Measurements from ENCODE around the gene KCNA4.
"Not testable (repeated sequence)": the region's sequence is repeated elsewhere in the genome, so short reads cannot be mapped to it uniquely, and the experiment has no call there.

The KCNA4 gene

DNA sequence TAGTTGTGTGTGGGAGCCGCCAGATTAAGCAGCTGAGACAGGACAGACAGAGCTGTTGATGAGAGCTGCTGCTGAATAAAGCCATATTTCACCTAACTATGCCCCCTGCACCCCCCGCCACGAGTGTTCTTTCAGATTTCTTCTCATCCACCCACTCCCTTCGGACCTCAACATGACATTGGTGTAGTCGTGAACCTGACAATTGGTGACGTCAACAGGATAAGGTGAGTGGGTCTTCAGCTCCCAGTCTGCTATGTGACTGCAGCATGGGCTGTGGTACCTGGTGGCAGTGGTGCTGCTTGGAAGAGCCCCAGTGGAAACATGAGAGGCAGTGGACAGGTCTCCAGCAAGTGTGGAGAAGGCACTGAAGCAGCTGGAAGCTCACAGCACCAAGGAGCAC lies 28.3 kb upstream of the KCNA4 start:
- DNase-seq (ENCODE audit: low read depth): no peak
- no peak for TF ChIP-seq CTCF (IDR thresholded peaks at IDR 0.05; ENCODE audit: low read depth, low read length, missing control alignments)
- H3K4me3 ChIP-seq (ENCODE audit: low read depth, low read length): no peak overlapping the region

DNA sequence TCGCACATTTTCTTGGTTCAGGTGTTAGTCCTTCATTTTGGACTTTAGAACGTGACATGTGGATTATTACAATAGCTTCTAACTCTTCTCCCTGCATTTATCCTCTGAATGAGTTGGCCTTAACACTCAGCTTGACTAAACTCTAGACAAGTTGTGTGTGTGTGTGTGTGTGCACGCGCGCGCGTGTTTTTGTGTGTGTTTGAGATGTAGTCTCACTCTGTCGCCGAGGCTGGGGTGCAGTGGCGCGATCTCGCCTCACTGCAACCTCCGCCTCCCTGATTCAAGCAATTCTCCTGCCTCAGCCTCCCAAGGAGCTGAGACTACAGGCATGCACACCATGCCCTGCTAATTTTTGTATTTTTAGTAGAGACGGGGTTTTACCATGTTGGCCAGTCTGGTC lies 24.3 kb upstream of the KCNA4 start:
- H3K4me3 ChIP-seq (ENCODE audit: low read depth, low read length): no peak overlapping the region
- no peak for TF ChIP-seq CTCF (IDR thresholded peaks at IDR 0.05; ENCODE audit: low read depth, low read length, missing control alignments)
- DNase-seq (ENCODE audit: low read depth): no peak

GRCh38 chr11:30034746-30035145 lies 17.9 kb upstream of the KCNA4 start:
- not testable (repeated sequence) for H3K4me3 ChIP-seq (ENCODE audit: low read depth, low read length); DNase-seq (ENCODE audit: low read depth)

DNA sequence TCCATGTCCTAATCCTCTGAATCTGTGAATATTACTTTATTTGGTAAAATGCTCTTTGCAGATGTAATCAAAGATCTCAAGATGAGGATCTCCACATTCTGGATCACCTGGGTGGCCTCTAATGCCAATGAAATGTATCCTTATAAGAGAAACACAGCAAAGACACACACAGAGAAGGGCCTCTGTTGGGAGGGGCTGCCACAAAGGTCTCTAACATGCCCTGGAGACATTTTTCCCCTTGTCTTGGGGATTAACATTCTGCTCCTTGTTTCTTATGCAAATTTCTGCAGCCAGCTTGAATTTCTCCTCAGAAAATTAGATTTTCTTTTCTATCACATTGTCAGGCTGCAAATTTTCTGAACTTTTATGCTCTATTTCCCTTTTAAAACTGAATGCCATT lies 17.3 kb upstream of the KCNA4 start:
- not testable (repeated sequence) for DNase-seq (ENCODE audit: low read depth); H3K4me3 ChIP-seq (ENCODE audit: low read depth, low read length)

GRCh38 chr11:30025396-30026139 lies 8.7 kb upstream of the KCNA4 start:
- no peak overlapping the region for H3K4me3 ChIP-seq (ENCODE audit: low read depth, low read length)
- TF ChIP-seq CTCF (IDR thresholded peaks at IDR 0.05; ENCODE audit: low read depth, low read length, missing control alignments): no peak
- no peak for DNase-seq (ENCODE audit: low read depth)

DNA sequence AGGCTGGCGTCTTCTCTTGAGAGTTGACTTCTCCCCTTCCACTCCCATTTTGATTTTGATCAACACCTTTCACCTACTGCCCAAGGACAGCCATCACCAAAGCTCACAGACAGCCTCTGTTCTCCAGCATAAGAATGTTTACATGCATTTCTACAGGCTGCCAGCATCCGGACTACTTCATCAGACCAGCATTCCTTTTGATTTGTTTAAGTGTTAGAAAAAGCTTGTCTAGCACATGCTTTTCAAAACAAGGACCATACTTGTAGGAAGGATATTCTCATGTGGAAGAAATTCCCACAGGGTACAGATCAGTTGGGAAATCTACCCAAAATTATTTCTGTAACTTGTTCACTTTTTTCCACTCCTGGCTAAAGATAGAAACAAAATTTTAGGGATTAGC lies 6.2 kb upstream of the KCNA4 start:
- no peak overlapping the region for H3K4me3 ChIP-seq (ENCODE audit: low read depth, low read length)
- no peak for TF ChIP-seq CTCF (IDR thresholded peaks at IDR 0.05; ENCODE audit: low read depth, low read length, missing control alignments)
- DNase-seq (ENCODE audit: low read depth): no peak

GRCh38 chr11:30019481-30019880 lies 2.7 kb upstream of the KCNA4 start:
- TF ChIP-seq CTCF (IDR thresholded peaks at IDR 0.05; ENCODE audit: low read depth, low read length, missing control alignments): no peak
- H3K4me3 ChIP-seq (ENCODE audit: low read depth, low read length): no peak overlapping the region
- no peak for DNase-seq (ENCODE audit: low read depth)

DNA sequence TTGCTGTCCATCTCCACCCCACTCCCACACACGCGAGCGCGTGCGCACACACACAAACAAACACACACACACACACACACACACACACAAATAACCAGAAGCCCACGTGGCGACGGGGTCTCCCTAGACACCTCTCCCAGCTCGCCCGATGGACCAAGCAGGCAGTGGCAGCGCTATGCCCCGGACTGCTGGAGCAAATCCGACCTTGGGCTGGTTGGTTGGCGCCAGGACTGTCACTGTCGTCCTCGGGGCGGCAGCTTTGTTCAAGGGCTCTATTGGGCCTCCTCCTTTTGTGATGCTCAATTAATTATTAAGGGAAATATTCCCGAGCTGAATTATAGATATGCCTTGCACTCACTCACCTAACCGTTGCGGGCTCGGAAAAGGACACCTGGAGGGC lies 1.7 kb upstream of the KCNA4 start:
- no peak for TF ChIP-seq CTCF (IDR thresholded peaks at IDR 0.05; ENCODE audit: low read depth, low read length, missing control alignments)
- no peak overlapping the region for H3K4me3 ChIP-seq (ENCODE audit: low read depth, low read length)
- no peak for DNase-seq (ENCODE audit: low read depth)

Measured in GM12864 (cell line).